Diencephalon (tissue), 1 donor: ENCODE measurements around the gene IFI27. TPM values are rescaled to one million over a fixed set of nuclear protein-coding genes. Genes with fewer than 3 reads are reported as not detected.

Experiments used
- total RNA-seq: library from RNA; depleted of rRNA; stranded (reverse); fragments of >200 nt; gene quantifications from one replicate; pipeline ENCODE4 v1.2.3, GENCODE V29; 2014

The IFI27 gene
- 24.2 TPM for total RNA-seq

DNA sequence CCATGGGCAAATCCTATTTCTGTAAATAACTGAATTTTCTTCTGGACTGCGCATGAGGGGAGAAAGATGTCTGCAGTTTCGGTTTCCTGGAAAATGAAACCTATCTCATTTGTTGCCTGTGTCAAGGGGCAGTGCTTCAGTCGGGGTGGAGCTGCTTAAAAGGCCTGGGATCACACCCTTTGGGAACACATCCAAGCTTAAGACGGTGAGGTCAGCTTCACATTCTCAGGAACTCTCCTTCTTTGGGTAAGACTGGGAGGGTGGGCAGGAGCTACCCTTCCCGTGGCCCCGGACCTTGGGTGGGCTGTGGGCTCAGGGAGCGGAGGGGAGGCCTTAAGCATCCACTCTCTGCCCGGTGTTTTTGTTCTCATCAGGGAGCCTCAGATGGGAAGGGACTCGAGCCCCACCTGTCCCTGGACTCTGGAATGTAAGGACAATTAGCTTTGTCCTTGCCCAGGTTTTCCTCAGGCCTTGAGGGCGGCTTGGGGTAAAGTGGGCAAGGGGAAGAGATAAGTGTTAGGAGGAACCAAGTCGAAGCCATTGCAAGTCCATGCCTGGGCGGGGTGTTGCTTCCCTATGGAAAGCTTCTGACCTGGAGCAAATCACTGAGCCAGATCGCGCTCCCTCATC is at the start of gene IFI27:
Gene IFI27 (plus strand): TSS at position 185 of the 630 bp plus-strand sequence.

GRCh38 chr14:94080621-94081385 is 29.7 kb upstream of the IFI27 start, which contains the start of the genes DDX24 and IFI27L1:
Gene DDX24, minus strand, starts transcription at chr14:94081202. Its CDS starts 1,460 bp downstream, at chr14:94079742.
Gene IFI27L1, plus strand, starts transcription at chr14:94081310. Its CDS starts 15,628 bp downstream, at chr14:94096938.

GRCh38 chr14:94129111-94129757 is 18.7 kb downstream of the IFI27 start, which contains the start of gene IFI27L2:
Gene IFI27L2, minus strand, starts transcription at chr14:94129604. Its CDS starts 40 bp downstream, at chr14:94129564.

Other genes with a start within 250 kb of the IFI27 start
- gene FAM181A, start 183.4 kb upstream of the IFI27 start, total RNA-seq, result 6.7 TPM
- 1.4 TPM for gene ASB2, start 134.2 kb upstream of the IFI27 start, total RNA-seq
- not detected for gene CCDC197, start 113.4 kb upstream of the IFI27 start, total RNA-seq
- 11.3 TPM for gene OTUB2, start 84.4 kb upstream of the IFI27 start, total RNA-seq
- gene DDX24, start 29.5 kb upstream of the IFI27 start, total RNA-seq, result 122 TPM
- gene IFI27L1, start 29.4 kb upstream of the IFI27 start, total RNA-seq, result 15.7 TPM
- 33.9 TPM for gene IFI27L2, start 18.9 kb downstream of the IFI27 start, total RNA-seq
- 11.8 TPM for gene PPP4R4, start 63.6 kb downstream of the IFI27 start, total RNA-seq
- gene SERPINA10, start 182.5 kb downstream of the IFI27 start, total RNA-seq, result not detected
- gene SERPINA6, start 212.6 kb downstream of the IFI27 start, total RNA-seq, result not detected